ENCODE data around the gene ATP5F1D. TPM values are rescaled to one million over a fixed set of nuclear protein-coding genes. Genes with fewer than 3 reads are reported as not detected.

ATP5F1D gene
- total and polyA plus RNA-seq, 2 of the 13 experiments (the other 11 are each of a cell fraction or from before 2014, with no cell fraction given) = 39.4 to 78.7 TPM

DNA sequence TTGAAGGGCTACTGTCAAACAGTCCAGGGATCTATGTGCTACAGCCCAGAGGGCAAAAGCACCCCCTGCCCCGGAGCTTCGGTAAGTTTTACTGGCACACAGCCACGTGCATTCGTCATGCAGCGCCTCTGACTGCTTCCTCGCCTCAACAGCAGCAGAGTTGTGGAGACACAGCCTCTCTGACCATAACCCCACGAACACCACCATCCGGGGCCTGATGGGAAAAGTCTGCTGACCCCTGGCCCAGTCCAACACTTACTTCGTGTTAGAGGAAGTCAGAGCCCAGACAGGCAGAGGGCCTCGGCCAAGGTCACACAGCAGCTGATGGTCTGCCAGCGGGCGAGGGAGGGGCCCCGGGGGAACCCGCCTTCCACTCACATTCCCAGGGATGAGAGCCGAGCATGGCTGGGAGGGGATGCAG lies 8.9 kb upstream of the ATP5F1D start (continued):
- 0 out of 2 replicates have a peak, but pooled peaks have one; percentile 30 for TF ChIP-seq ZNF563 (CRISPR knock-in tag; IDR thresholded peaks at IDR 0.05)
- TF ChIP-seq, protein P1, sequence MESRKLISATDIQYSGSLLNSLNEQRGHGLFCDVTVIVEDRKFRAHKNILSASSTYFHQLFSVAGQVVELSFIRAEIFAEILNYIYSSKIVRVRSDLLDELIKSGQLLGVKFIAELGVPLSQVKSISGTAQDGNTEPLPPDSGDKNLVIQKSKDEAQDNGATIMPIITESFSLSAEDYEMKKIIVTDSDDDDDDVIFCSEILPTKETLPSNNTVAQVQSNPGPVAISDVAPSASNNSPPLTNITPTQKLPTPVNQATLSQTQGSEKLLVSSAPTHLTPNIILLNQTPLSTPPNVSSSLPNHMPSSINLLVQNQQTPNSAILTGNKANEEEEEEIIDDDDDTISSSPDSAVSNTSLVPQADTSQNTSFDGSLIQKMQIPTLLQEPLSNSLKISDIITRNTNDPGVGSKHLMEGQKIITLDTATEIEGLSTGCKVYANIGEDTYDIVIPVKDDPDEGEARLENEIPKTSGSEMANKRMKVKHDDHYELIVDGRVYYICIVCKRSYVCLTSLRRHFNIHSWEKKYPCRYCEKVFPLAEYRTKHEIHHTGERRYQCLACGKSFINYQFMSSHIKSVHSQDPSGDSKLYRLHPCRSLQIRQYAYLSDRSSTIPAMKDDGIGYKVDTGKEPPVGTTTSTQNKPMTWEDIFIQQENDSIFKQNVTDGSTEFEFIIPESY (CRISPR knock-in tag; IDR thresholded peaks at IDR 0.05) = peak; percentile 69
- no peak for TF ChIP-seq RORA (CRISPR knock-in tag; IDR thresholded peaks at IDR 0.05)
- TF ChIP-seq ZNF350 (CRISPR knock-in tag; IDR thresholded peaks at IDR 0.05; ENCODE audit: borderline replicate concordance, low read depth) = no peak
- TF ChIP-seq HMG20A (CRISPR knock-in tag; IDR thresholded peaks at IDR 0.05; ENCODE audit: borderline replicate concordance) = no peak
- TF ChIP-seq HNF4A (CRISPR knock-in tag; IDR thresholded peaks at IDR 0.05) = peak; percentile 30; the same call in 1 of the 2 replicates
- TF ChIP-seq AFF4 (CRISPR knock-in tag; IDR thresholded peaks at IDR 0.05) = no peak
- TF ChIP-seq RCOR2 (CRISPR knock-in tag; IDR thresholded peaks at IDR 0.05) = 0 out of 2 replicates have a peak, but pooled peaks have one; percentile 28
- TF ChIP-seq RARG (CRISPR knock-in tag; IDR thresholded peaks at IDR 0.05; ENCODE audit: low read depth) = no peak
- peak; percentile 23; the same call in 1 of the 2 replicates for TF ChIP-seq ZFX (CRISPR knock-in tag; IDR thresholded peaks at IDR 0.05; ENCODE audit: low read depth)
- TF ChIP-seq PPARG (CRISPR knock-in tag; conservative IDR thresholded peaks at IDR 0.05) = peak; percentile 88
- peak; percentile 86 for TF ChIP-seq ZMYM3 (CRISPR knock-in tag; IDR thresholded peaks at IDR 0.05)
- TF ChIP-seq SKI (IDR thresholded peaks at IDR 0.05; ENCODE audit: partially characterized antibody) = peak; percentile 36
- TF ChIP-seq, protein P2, sequence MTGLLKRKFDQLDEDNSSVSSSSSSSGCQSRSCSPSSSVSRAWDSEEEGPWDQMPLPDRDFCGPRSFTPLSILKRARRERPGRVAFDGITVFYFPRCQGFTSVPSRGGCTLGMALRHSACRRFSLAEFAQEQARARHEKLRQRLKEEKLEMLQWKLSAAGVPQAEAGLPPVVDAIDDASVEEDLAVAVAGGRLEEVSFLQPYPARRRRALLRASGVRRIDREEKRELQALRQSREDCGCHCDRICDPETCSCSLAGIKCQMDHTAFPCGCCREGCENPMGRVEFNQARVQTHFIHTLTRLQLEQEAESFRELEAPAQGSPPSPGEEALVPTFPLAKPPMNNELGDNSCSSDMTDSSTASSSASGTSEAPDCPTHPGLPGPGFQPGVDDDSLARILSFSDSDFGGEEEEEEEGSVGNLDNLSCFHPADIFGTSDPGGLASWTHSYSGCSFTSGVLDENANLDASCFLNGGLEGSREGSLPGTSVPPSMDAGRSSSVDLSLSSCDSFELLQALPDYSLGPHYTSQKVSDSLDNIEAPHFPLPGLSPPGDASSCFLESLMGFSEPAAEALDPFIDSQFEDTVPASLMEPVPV (CRISPR knock-in tag; IDR thresholded peaks at IDR 0.05) = no peak
- peak; percentile 100 for TF ChIP-seq ZNF768 (CRISPR knock-in tag; IDR thresholded peaks at IDR 0.05)
- TF ChIP-seq POGZ (CRISPR knock-in tag; IDR thresholded peaks at IDR 0.05) = 0 out of 2 replicates have a peak, but pooled peaks have one; percentile 28
- no peak for TF ChIP-seq ZNF225 (CRISPR knock-in tag; IDR thresholded peaks at IDR 0.05)
- TF ChIP-seq, protein P3, sequence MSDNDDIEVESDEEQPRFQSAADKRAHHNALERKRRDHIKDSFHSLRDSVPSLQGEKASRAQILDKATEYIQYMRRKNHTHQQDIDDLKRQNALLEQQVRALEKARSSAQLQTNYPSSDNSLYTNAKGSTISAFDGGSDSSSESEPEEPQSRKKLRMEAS (IDR thresholded peaks at IDR 0.05) = 0 out of 2 replicates have a peak, but pooled peaks have one; percentile 32
- peak; percentile 77; the same call in 1 of the 2 replicates for TF ChIP-seq TFAP4 (IDR thresholded peaks at IDR 0.05; ENCODE audit: borderline replicate concordance, low read depth)
- no peak for TF ChIP-seq ZSCAN9 (CRISPR knock-in tag; IDR thresholded peaks at IDR 0.05; ENCODE audit: borderline replicate concordance)
- TF ChIP-seq, protein P4, sequence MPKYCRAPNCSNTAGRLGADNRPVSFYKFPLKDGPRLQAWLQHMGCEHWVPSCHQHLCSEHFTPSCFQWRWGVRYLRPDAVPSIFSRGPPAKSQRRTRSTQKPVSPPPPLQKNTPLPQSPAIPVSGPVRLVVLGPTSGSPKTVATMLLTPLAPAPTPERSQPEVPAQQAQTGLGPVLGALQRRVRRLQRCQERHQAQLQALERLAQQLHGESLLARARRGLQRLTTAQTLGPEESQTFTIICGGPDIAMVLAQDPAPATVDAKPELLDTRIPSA (CRISPR knock-in tag; IDR thresholded peaks at IDR 0.05; ENCODE audit: borderline replicate concordance) = no peak

Measured in HepG2 (cell line).